GM23248 (cell line): ENCODE results near the gene VTI1A. TPM values are rescaled to one million over a fixed set of nuclear protein-coding genes. Genes with fewer than 3 reads are reported as not detected.

Source experiments
- DNase-seq: peaks from one replicate; pipeline ENCODE4 v3.0.0-alpha.2; 2015
- H2AFZ ChIP-seq: fragments of 200-600 bp; sonication (generic); 2 replicates; pipeline ENCODE4 v1.6.1; 2016; ENCODE audit warnings: antibody characterized with exemption
- H3F3A ChIP-seq: fragments of 200-600 bp; sonication (generic); 2 replicates; pipeline ENCODE4 v1.6.1; 2016; ENCODE audit warnings: mild to moderate bottlenecking, antibody characterized with exemption, mixed run types; ENCODE audit not compliant: insufficient read depth
- H3K27ac ChIP-seq: fragments of 200-600 bp; sonication (generic); 2 replicates; pipeline ENCODE4 v1.5.1; 2016; ENCODE audit warnings: mild to moderate bottlenecking
- H3K27me3 ChIP-seq: fragments of 200-600 bp; sonication (generic); replicated peaks from 2 replicates; pipeline ENCODE4 v1.6.1; 2016; ENCODE audit warnings: mild to moderate bottlenecking; ENCODE audit not compliant: insufficient read depth
- H3K36me3 ChIP-seq: fragments of 200-600 bp; sonication (generic); 2 replicates; pipeline ENCODE4 v1.6.1; 2016; ENCODE audit warnings: low read depth, mild to moderate bottlenecking
- H3K4me1 ChIP-seq: fragments of 200-600 bp; sonication (generic); 2 replicates; pipeline ENCODE4 v1.6.1; 2016; ENCODE audit warnings: mild to moderate bottlenecking; ENCODE audit not compliant: insufficient read depth
- H3K4me2 ChIP-seq: fragments of 200-600 bp; sonication (generic); one replicate; pipeline ENCODE4 v1.6.1; 2016; ENCODE audit warnings: mild to moderate bottlenecking; ENCODE audit not compliant: unreplicated experiment
- H3K4me3 ChIP-seq: fragments of 200-600 bp; sonication (generic); 2 replicates; pipeline ENCODE4 v1.5.1; 2016; ENCODE audit warnings: mild to moderate bottlenecking
- H3K79me2 ChIP-seq: fragments of 200-600 bp; sonication (generic); 2 replicates; pipeline ENCODE4 v1.6.1; 2016; ENCODE audit warnings: mild to moderate bottlenecking; ENCODE audit not compliant: insufficient read depth
- H3K9ac ChIP-seq: fragments of 200-600 bp; sonication (generic); 2 replicates; pipeline ENCODE4 v1.6.1; 2016; ENCODE audit warnings: mild to moderate bottlenecking
- H3K9me2 ChIP-seq: fragments of 200-600 bp; sonication (generic); 2 replicates; pipeline ENCODE4 v1.6.1; 2016; ENCODE audit warnings: mixed run types, mild to moderate bottlenecking, moderate library complexity; ENCODE audit not compliant: insufficient read depth
- H3K9me3 ChIP-seq: fragments of 200-600 bp; sonication (generic); one replicate; pipeline ENCODE4 v1.6.1; 2017; ENCODE audit warnings: low read depth
- H4K20me1 ChIP-seq: fragments of 200-600 bp; sonication (generic); 2 replicates; pipeline ENCODE4 v1.6.0; 2016; ENCODE audit not compliant: insufficient read depth
- EZH2 ChIP-seq: fragments of 200-600 bp; sonication (generic); IDR thresholded peaks from 2 replicates; pipeline ENCODE4 v1.6.1; 2018; ENCODE audit warnings: antibody characterized with exemption, mild to moderate bottlenecking; ENCODE audit not compliant: insufficient read depth, poor library complexity, severe bottlenecking
- EZH2phosphoT487 ChIP-seq: fragments of 200-600 bp; sonication (generic); IDR thresholded peaks from 2 replicates; pipeline ENCODE4 v1.6.1; 2018; ENCODE audit warnings: antibody characterized with exemption, moderate library complexity, mild to moderate bottlenecking, low read depth; ENCODE audit not compliant: insufficient read depth
- WGBS, 2 experiments: methylation state at CpG; one replicate each; pipeline ENCODE4 v1.1.6; 2015 to 2017; ENCODE audit warnings: low lambda C conversion rate in 2 of 2, low coverage in 1 of 2; ENCODE audit errors: missing lambda C conversion rate in 2 of 2; 5-methylcytosine and 5-hydroxymethylcytosine counted together
- in situ Hi-C: fragments of 300-500 bp; cut with MboI; formaldehyde crosslinking; loops from 2 replicates; pipeline ENCODE4 v1.15.0; 2020
- polyA plus RNA-seq: library from polyadenylated mRNA; unstranded; fragments of >200 nt; fragmentation: Nextera tagmentation; extraction: Ambion mirVana; gene quantifications from 2 replicates; pipeline ENCODE4 v1.2.1, GENCODE V29; 2016
- total RNA-seq: library from RNA; depleted of rRNA; stranded (reverse); fragments of >200 nt; shearing (Covaris generic); gene quantifications from 2 replicates; pipeline ENCODE4 v1.2.3, GENCODE V29; 2014

VTI1A gene
- total and polyA plus RNA-seq, 2 experiments from 2014 or later, result 21.6 to 26.4 TPM

DNA sequence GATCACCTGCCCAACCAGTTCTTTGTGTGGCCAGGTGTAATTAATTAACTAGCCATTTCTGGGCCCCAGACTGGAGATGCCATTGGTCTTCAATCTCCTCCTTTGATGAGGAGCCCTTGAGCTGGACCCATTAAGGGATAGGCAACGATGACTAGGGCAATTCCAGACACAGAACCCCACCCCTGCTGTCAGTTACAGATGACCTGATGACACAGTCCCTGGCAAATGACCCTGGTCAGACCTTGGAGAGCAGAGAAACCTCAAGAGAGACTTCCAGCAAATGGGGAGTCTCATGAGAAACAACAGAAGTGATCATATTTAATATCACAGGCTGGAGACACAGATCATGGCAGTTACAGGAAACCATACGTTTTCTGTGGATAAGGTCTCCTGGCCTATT lies 401.2 kb downstream of the VTI1A start:
- Histone ChIP-seq H3K4me3 (no peak overlapping the region), H4K20me1 (no peaks in the 10 kb centered on the region), H3F3A (no peaks in the 10 kb centered on the region), H3K9ac (no peak overlapping the region), H3K36me3 (no peaks in the 10 kb centered on the region), H3K4me1 (no peaks in the 10 kb centered on the region), H2AFZ (no peak overlapping the region), H3K27me3 (no peaks in the 10 kb centered on the region), H3K9me2 (no peaks in the 10 kb centered on the region), H3K79me2 (no peaks in the 10 kb centered on the region), H3K9me3 (peaks cover 5% of the 10 kb centered on the region), H3K27ac (no peak overlapping the region), H3K4me2 (no peak overlapping the region)
- DNase-seq, result no peak
- TF ChIP-seq EZH2phosphoT487 (no peak), EZH2 (no peak)
- 56 to 62% methylated on average over 2 of the region's 2 CpGs for WGBS, 2 experiments
- in situ Hi-C loops, result no loop called here

- no peak for DNase-seq
- H3K36me3 ChIP-seq, result no peaks in the 10 kb centered on the region
- in situ Hi-C loops, result no loop called here
- WGBS, 2 experiments, result 76 to 84% methylated on average over 3 of the region's 3 CpGs
- H3K27ac ChIP-seq, result no peak overlapping the region
- H3K27me3 ChIP-seq, result no peaks in the 10 kb centered on the region
- peaks cover 5% of the 10 kb centered on the region for H3K9me3 ChIP-seq
- TF ChIP-seq EZH2, result no peak
- no peak for TF ChIP-seq EZH2phosphoT487
- H2AFZ ChIP-seq, result no peak overlapping the region
- H3K79me2 ChIP-seq, result no peaks in the 10 kb centered on the region
- no peak overlapping the region for H3K9ac ChIP-seq
- H3F3A ChIP-seq, result no peaks in the 10 kb centered on the region
- no peak overlapping the region for H3K4me3 ChIP-seq
- H4K20me1 ChIP-seq, result no peaks in the 10 kb centered on the region
- no peaks in the 10 kb centered on the region for H3K4me1 ChIP-seq
- no peak overlapping the region for H3K4me2 ChIP-seq
- H3K9me2 ChIP-seq, result no peaks in the 10 kb centered on the region
These were observed 401.9 kb downstream of the VTI1A start for GRCh38 chr10:112848868-112849430.

DNA sequence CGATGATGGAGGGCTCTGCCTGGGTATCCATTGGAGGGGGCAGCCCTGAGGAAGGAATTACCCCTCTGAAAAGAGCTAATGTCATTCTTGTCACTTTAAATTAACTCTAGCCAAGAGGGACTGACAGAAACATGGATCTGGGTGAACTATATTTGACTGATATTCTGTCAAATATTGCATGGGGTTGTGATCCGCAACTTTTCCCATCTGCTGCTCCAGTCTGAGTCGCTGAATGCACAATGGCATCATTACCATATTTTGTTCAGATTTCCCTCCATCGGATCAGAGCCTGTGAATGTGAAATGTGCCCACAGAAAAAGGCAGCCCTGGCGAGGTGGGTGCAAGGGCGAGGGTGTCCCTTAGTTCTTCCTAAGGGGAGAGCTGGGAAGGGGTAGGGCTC lies 402.5 kb downstream of the VTI1A start:
- no peak overlapping the region for H3K4me3 ChIP-seq
- no peaks in the 10 kb centered on the region for H3K9me2 ChIP-seq
- H3K36me3 ChIP-seq, result no peaks in the 10 kb centered on the region
- no peak for DNase-seq
- H3K27me3 ChIP-seq, result no peaks in the 10 kb centered on the region
- no peak overlapping the region for H2AFZ ChIP-seq
- WGBS, 2 experiments, result 74 to 79% methylated on average over 6 of the region's 6 CpGs
- H3K4me1 ChIP-seq, result no peaks in the 10 kb centered on the region
- H3K9ac ChIP-seq, result no peak overlapping the region
- peaks cover 5% of the 10 kb centered on the region for H3K9me3 ChIP-seq
- in situ Hi-C loops, result no loop called here
- H3K27ac ChIP-seq, result no peak overlapping the region
- no peak overlapping the region for H3K4me2 ChIP-seq
- no peaks in the 10 kb centered on the region for H4K20me1 ChIP-seq
- H3K79me2 ChIP-seq, result no peaks in the 10 kb centered on the region
- no peak for TF ChIP-seq EZH2
- no peak for TF ChIP-seq EZH2phosphoT487
- no peaks in the 10 kb centered on the region for H3F3A ChIP-seq

DNA sequence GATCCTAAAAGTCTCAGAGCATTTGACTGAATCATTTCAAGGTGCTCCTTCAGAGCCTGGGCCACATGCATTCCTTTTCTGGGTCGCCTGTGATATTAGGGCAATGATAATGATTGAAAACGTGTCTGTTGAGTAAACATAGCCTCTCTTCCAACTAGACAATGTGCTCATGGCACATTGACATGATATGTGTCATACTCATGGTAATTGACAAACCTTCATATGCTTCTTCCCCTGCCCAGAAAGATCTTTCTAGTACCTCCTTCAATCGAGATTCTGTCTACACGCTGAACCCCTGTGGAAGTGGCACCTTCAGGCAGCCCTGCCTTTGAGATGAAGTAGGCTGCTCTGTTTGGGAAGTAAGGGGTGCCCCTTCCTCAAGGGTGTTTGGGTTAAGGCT lies 404.2 kb downstream of the VTI1A start:
- no peaks in the 10 kb centered on the region for H3F3A ChIP-seq
- no peaks in the 10 kb centered on the region for H3K27me3 ChIP-seq
- H3K9me2 ChIP-seq, result no peaks in the 10 kb centered on the region
- peaks cover 5% of the 10 kb centered on the region for H3K9me3 ChIP-seq
- H2AFZ ChIP-seq, result no peak overlapping the region
- H4K20me1 ChIP-seq, result no peaks in the 10 kb centered on the region
- H3K4me3 ChIP-seq, result no peak overlapping the region
- TF ChIP-seq EZH2 (no peak), EZH2phosphoT487 (no peak)
- no peak overlapping the region for H3K4me2 ChIP-seq
- no peaks in the 10 kb centered on the region for H3K36me3 ChIP-seq
- 41 to 48% methylated on average over 4 of the region's 4 CpGs for WGBS, 2 experiments
- in situ Hi-C loops, result no loop called here
- no peaks in the 10 kb centered on the region for H3K79me2 ChIP-seq
- H3K9ac ChIP-seq, result no peak overlapping the region
- no peaks in the 10 kb centered on the region for H3K4me1 ChIP-seq
- no peak for DNase-seq
- H3K27ac ChIP-seq, result no peak overlapping the region
